NCI-H2081 (cell line): Measurements from ENCODE around the gene GREB1.

Source experiments
- DNase-seq, 2 experiments: peaks; one replicate each; lab custom pipeline; 2025; lab: John Stamatoyannopoulos, UW

The GREB1 gene

GRCh38 chr2:11508279-11508678, 25.6 kb upstream of the GREB1 start:
- no peak for DNase-seq

DNA sequence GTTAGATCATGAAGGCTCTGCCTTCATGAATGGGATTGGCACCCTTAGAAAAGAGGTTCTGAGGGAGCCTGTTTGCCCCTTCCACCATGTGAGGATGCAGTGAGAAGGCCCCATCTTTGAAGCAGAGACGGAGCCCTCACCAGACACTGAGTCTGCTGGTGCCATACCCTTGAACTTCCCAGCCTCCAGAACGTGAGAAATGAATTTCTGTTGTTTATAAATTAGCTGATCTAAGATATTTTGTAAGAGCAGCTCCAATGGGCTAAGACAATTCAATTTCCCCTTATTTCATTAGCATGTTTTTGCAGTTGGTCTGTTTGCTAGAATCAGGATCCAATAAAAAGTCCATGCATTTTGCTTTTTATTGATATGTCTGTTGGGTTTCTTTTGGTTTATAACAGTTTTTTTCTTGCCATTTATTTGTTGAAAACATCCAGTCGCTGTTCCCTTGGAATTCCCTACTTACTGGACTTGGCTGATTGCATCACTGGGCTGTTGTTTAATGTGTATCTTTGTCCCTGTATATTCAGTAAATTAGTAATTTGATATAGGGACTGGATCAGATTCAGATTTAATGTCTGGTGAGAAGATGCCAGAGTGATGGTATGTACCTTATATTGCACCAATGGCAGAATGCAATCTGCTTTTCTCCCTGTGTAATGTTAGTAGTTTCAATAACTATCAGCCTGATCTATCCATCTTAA, 24.0 kb upstream of the GREB1 start:
- no peak for DNase-seq

DNA sequence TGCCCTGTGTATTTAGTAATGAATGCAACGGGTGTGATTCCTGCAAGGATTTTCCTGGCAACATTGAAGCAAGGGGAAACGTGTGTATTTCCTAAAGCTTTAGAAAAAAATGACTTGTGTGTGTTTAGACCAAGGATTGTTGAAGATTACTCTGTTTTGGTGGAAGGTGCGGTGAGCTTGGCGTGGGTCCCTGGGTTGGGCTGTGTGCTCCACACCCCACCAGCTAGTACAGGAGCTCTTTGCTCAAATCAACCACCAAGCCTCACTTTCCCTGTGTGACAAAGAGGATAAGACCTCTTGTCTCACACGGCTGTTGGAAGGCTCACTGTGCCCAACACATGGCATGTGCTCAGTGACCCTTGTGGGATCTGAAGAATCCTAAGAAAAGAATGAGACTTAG, 21.4 kb upstream of the GREB1 start:
- no peak for DNase-seq

- no peak for DNase-seq
These were observed 20.5 kb upstream of the GREB1 start for GRCh38 chr2:11513319-11513718.

GRCh38 chr2:11514081-11514730, 19.6 kb upstream of the GREB1 start:
- DNase-seq = peak in 1 of 2 experiments; percentile 70

GRCh38 chr2:11514904-11515303, 18.9 kb upstream of the GREB1 start:
- no peak for DNase-seq

DNA sequence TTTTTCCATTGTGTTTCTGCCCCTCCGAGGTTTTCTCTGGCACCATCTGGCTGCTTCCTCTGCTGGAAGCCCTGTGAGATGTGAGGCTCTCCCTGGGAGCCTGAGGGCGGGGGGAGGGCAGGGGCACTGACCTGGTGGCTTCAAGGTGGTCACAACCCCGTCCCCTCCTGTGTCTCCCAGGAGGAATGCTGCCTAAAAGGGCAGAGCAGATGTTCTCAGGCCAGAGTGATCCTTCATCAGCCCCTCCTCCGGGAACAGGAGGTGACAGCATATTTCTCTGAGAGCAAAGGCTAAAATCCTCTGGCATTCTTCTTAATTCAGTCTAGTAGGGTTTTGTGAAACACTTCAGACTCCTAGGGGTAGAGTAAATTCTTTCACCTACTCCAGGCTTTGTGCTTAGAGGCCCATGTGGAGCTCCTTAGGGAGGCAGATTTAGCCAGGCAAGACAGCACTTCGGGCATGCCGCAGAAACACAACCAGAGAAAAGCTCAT, 18.3 kb upstream of the GREB1 start:
- DNase-seq = no peak

GRCh38 chr2:11516984-11517648, 16.7 kb upstream of the GREB1 start:
- no peak for DNase-seq

GRCh38 chr2:11517906-11518305, 15.9 kb upstream of the GREB1 start:
- no peak for DNase-seq

DNA sequence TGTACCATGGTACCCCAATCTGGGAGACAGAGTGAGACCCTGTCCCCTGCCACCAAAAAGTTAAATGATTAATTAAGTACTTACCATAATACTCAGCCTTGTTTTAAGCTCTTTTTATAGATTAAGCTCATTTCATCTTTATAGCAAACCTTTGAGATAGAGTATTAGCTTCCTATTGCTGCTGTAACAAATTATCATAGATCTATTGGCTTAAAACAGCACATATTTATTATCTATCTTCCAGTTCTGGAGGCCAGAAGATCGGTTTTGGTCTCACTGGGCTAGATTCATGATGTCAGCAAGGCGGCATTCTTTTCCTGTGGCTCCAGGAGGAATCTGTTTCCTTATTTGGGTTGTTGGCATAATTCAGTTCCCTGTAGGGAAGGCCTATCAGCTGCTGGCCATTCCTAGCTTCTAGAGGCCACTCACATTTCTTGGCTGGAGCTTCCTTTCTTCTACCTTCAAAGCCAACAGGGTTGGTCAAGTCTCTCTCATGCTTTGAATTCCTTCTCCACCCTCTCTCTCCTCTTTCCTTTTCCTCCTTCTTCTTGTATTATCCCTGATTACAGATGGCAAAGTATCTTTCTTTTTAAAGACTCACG, 13.7 kb upstream of the GREB1 start:
- no peak for DNase-seq

- no peak for DNase-seq
These were observed 12.1 kb upstream of the GREB1 start for GRCh38 chr2:11521775-11522174.

- DNase-seq = no peak
These were observed 9.4 kb upstream of the GREB1 start for GRCh38 chr2:11524470-11524869.

DNA sequence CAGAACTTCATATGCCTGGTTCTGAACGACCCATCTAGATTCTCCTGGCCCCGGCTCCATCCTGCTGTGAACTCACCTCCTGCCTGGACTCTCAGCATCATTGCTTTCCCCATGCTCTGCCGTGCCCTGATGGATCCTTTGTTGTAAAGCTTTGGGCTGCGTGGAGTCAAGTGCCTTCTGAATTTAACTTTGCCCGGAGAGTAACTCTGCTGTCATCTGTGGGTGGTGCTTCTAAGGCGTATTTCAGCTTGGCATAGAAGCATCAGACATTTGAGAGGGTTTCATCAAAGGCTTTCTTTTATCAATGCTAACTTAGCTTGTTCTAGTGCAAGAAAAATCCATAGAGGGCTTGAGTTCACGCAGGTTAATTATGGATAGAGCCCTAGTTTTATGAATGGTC, 8.1 kb upstream of the GREB1 start:
- DNase-seq = no peak

- no peak for DNase-seq
These were observed 6.8 kb upstream of the GREB1 start for GRCh38 chr2:11527001-11527400.

- no peak for DNase-seq
These were observed 5.6 kb upstream of the GREB1 start for GRCh38 chr2:11528228-11528627.

GRCh38 chr2:11530864-11531465, 2.9 kb upstream of the GREB1 start:
- DNase-seq = peak in 1 of 2 experiments; percentile 30

DNA sequence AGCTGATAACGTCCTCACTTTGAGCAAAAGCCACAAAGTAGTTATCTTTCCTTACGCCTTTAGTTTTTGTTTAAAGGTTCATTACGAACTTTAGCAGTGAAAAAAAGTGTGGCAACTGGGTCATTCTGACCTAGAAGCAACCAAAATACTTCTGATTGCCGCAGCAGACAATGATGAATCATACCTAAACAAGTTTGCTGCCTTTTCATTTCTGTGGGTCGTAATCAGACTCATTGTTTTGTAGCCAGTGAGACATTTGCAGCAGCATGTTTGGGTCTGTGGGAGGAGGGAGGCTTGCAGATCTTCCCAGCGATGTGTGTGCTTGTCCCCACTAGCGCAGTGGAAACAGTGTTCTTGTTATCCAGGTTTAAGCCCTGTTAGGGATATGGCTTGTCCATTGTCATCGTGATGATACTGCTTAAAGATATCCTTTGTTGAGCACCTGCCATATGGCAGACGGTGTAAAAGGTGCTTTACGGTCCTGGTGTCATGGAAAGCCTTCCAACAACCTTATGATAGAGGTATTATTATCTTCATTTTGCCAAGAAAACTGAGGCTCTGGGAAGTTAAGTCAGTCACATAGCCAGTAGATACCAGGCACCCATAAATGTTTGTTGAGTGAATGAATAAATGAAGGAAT, 1.3 kb upstream of the GREB1 start:
- DNase-seq = no peak

GRCh38 chr2:11534071-11534745, 363 bp downstream of the GREB1 start:
- no peak for DNase-seq

DNA sequence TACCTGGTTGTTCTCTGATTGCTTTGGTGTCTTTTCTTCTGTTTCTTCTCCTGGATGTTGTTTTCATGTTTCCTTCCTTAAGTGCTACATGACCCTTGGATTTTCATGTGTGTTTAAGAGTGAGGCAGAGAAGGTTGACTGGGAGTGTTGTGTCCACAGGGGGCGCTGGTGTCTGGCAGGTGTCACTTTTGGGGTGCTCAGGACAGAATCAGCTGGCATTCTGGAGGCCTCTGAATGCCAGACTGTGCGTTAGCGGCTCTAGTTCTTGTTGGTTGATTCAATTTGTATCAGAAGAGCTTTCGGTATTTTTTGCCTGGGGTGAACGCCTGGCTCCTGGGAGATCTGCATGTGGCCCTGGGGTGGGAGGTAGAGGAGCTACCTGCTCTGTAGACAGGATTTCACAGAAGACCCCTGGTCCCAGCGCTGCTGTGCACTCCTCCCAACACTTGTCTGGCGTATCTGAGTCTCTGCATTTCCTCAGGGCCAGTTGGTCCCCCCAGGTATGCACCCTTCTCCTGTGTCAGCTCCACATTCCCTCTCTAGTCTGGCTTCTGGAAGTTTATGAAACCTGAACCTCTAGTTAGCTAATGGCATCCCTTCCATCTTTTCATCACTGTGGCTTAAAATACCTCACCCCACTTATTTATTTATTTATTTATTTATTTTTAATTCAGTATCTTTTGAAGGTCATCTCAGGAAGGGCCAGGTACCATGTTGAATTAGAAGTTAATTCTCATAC, 1.1 kb downstream of the GREB1 start:
- no peak for DNase-seq

DNA sequence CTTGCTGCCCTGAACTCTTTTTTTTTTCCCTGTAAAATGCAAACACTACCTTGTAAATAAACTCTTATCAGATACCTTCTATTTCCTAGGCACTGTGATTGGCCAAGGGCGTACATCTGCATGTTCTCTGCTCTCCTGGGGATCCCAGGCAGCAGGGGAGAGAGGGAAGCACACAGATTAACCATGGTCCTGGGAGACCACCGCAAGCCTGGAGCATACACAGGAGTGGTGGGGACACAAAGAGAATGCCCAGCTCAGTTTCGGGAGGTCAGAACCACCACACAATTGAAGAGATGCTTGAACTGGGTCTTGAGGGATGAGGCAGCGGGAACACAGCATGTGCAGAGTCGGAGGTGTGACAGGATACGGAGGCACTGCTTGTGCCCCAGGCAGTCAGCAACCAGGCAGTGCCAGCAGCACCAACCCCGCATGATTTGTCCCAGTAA, 2.1 kb downstream of the GREB1 start:
- peak; percentile 15 to 51 for DNase-seq
